ENCODE measurements around the gene SFMBT1.

GRCh38 chr3:52892290-52892624 lies 153.6 kb downstream of the SFMBT1 start:
- TF ChIP-seq, protein P1, sequence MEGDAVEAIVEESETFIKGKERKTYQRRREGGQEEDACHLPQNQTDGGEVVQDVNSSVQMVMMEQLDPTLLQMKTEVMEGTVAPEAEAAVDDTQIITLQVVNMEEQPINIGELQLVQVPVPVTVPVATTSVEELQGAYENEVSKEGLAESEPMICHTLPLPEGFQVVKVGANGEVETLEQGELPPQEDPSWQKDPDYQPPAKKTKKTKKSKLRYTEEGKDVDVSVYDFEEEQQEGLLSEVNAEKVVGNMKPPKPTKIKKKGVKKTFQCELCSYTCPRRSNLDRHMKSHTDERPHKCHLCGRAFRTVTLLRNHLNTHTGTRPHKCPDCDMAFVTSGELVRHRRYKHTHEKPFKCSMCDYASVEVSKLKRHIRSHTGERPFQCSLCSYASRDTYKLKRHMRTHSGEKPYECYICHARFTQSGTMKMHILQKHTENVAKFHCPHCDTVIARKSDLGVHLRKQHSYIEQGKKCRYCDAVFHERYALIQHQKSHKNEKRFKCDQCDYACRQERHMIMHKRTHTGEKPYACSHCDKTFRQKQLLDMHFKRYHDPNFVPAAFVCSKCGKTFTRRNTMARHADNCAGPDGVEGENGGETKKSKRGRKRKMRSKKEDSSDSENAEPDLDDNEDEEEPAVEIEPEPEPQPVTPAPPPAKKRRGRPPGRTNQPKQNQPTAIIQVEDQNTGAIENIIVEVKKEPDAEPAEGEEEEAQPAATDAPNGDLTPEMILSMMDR (IDR thresholded peaks at IDR 0.05): no peak
- TF ChIP-seq POLR2A (IDR thresholded peaks at IDR 0.05): no peak

Measured in heart left ventricle (tissue), 13 donors.